ENCODE results near the gene CRADD. TPM values are rescaled to one million over a fixed set of nuclear protein-coding genes. Genes with fewer than 3 reads are reported as not detected.
A peak's percentile ranks its signal among the peaks of the same experiment; 100 is the strongest.
"Not testable (repeated sequence)": the region's sequence is repeated elsewhere in the genome, so short reads cannot be mapped to it uniquely, and the experiment has no call there.

Gene CRADD
- total RNA-seq, 1 donor from 2014 or later, result 9.3 TPM

DNA sequence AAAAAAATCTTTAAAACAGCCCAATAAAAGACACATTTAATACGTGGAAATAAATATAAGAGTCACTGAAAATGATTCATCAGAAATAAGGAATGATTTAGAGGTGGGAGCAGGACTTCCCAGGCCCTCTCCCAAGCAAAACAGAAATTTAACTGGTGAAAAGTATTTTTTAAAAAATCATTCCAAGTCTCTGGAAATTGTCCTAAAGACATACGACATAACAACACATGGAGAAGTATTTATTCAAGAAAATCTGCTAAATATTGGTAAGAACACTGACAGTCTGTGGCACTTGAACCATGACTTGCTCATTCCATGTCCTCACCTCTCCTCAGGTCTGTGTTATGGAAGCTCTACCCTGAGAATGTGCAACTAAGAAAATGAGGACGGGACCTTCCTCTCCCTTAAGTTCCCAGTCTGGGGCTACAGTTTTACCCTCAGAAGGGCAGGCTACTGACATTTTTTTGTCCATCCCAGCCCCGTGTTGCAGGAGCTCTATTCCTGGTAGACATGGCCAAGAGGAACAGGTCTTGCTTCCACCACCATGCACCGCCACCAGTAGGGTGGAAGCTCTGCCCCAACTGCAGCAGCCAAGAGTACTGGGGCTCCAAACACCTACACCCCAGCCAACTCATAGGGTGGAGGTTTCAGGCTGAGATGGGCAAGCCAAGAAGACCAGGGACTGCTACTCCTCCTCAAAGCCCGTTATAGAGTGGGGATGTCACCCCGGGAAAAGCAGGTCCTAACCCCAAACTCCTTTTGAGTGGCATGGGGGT, 193.0 kb downstream of the CRADD start:
- no peak for DNase-seq (ENCODE audit: low read depth in 2 of 2)

DNA sequence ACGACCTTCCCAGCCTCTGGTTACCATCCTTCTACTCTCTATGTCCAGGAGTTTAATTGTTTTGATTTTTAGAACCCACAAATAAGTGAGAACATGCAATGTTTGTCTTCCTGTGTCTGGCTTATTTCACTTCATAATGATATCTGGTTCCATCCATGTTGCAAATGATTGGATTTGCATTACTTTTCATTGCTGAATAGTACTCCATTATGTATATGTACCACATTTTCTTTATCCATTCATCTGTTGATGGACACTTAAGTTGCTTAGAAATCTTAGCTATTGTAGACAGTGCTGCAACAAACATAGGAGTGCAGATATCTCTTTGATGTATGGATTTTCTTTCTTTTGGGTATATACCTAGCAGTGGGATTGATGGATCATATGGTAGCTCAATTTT, 194.4 kb downstream of the CRADD start:
- DNase-seq (ENCODE audit: low read depth in 2 of 2), result not testable (repeated sequence)

DNA sequence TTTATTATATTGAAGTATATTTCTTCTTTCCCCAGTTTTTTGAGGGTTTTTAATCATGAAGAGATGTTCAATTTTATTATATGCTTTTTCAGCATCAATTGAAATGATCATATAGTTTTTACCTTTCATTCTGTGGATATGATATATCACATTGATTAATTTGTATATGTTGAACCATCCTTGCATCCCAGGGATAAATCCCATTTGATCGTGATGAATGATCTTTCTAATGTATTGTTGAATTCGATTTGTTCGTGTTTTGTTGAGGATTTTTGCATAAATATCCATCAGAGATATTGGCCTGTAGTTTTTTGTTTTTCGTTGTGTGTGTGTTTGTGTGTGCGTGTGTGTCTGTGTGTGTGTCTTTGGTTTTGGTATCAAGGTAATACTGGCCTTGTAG, 196.4 kb downstream of the CRADD start:
- no peak for DNase-seq (ENCODE audit: low read depth in 2 of 2)

DNA sequence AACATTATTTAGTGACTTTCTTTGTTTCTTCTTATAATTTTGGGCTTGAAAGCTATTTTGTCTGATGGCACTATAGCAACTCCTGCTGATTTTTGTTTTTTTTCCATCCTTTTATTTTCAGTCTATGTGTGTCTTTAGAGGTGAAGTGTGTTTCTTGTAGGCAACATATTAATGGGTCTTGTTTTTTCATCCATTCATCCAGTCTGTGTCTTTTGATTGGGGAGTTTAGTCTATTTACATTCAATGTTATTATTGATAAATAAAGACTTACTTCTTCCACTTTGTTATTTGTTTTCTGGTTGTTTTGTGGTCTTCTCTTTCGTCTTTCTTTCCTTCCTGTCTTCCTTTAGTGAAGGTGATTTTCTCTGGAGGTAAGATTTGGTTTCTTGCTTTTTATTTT, 198.0 kb downstream of the CRADD start:
- DNase-seq (ENCODE audit: low read depth in 2 of 2), result no peak

DNA sequence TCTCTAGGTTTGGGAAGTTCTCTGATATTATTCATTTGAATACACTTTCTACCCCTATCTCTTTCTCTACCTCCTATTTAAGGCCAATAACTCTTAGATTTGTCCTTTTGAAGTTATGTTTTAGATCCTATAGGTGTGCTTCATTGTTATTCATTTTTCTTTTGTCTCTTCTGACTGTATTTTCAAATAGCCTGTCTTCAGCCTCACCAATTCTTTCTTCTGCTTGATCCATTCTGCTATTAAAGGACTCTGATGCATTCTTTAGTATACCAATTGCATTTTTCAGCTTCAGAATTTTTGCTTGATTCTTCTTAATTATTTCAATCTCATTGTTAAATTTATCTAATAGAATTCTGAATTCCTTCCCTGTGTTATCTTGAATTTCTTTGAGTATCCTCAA, 199.2 kb downstream of the CRADD start:
- DNase-seq (ENCODE audit: low read depth in 2 of 2), result no peak

- no peak for DNase-seq (ENCODE audit: low read depth in 2 of 2)
Measured at GRCh38 chr12:93877446-93877845, 200.3 kb downstream of the CRADD start.

- peak in 1 of 2 donors; percentile 17 for DNase-seq (ENCODE audit: low read depth in 2 of 2)
Measured at GRCh38 chr12:93879476-93880421, 202.6 kb downstream of the CRADD start.

- DNase-seq (ENCODE audit: low read depth in 2 of 2), result no peak
Measured at GRCh38 chr12:93880853-93881522, 203.8 kb downstream of the CRADD start.

DNA sequence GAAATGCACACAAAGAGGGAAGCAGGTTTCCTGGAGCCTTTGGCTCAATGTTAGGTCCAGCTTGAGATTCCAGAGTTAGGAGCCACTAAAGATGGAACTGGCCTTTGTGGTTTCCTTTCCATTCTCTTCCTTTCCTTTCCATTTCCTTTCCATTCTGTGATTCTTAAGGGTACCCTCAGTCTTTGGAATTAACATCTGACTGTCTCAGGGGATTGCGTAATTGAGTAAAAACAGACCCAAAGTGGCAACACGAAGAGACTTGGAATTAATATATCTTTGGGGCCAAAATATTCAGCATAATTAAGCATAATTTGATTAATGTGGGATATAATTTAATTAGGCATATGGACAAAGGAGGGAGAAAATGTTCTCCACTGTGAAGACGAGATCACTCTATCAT, 205.6 kb downstream of the CRADD start:
- peak in 1 of 2 donors; percentile 15 for DNase-seq (ENCODE audit: low read depth in 2 of 2)

GRCh38 chr12:93883436-93884154, 206.4 kb downstream of the CRADD start:
- peak in 1 of 2 donors; percentile 39 for DNase-seq (ENCODE audit: low read depth in 2 of 2)

GRCh38 chr12:93884794-93885460, 207.8 kb downstream of the CRADD start:
- no peak for DNase-seq (ENCODE audit: low read depth in 2 of 2)

DNA sequence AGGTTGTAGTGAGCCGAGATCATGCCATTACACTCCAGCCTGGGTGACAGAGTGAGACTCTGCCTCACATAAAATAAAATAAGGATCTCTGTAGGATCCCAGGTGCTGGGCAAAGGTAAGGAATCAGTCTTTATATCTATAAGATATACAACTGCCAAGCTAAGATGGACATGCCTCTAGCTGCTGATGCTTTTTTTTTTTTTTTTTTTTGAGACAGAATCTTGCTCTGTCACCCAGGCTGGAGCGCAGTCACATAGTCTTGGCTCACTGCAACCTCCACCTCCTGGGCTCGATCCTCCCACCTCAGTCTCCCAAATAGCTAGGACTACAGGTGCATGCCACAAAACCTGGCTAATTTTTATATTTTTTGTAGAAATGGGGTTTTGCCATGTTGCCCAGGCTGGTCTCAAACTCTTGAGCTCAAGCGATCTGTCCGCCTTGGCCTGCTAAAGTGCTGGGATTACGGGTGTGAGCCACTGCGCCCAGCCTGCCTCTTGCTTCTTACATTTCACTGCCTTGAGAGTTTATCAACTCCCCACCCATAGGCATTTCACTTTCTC, 208.9 kb downstream of the CRADD start:
- DNase-seq (ENCODE audit: low read depth in 2 of 2), result not testable (repeated sequence)

DNA sequence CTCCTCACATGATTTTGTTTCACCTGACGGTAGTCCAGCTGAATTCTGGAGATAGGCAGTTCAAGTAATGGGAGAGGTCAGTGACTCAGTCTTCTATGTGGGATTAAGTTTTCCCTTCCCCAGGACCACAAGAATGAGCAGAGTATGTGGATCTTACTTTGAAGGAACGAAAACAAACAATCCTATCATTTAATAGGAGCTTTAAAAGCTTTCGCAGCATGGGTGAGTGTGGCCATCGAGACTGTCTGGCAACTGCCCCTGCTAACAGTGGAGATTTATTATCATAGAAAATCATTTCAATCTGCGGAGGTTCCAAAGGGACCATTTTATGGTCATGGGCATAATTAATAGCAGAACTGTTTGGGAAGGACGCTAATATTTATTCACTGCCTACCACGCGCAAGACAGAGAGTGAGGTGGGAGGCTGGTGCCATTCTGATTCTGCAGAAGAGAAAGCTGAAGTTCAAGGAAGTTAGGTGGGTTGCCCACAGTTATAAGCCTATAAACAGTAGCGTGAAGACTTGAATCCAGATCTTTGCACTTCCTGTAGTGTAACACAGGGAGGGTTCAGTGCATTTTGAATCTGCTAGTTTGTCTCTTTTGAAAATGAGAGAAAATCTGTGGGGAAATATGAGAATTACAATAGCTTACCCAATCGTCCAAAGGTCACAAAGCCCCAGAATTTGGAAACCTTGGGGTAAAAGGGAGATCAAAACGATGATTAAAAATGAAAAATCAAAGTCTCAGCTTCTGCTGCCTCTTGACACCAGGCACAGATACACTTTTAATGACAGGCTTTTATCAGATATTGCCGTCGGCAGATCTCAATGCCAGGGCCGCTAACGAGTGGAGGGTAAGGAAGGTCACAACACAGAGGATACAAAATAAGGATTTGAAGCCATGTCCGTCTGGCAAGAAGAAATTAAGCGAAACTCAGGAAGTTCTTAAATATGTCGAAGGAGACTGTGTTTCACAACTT, 209.6 kb downstream of the CRADD start:
- DNase-seq (ENCODE audit: low read depth in 2 of 2), result no peak

- no peak for DNase-seq (ENCODE audit: low read depth in 2 of 2)
Measured at GRCh38 chr12:93888964-93889363, 211.8 kb downstream of the CRADD start.

- no peak for DNase-seq (ENCODE audit: low read depth in 2 of 2)
Measured at GRCh38 chr12:93889516-93890212, 212.5 kb downstream of the CRADD start.

GRCh38 chr12:93892423-93893268, 215.5 kb downstream of the CRADD start:
- DNase-seq (ENCODE audit: low read depth in 2 of 2), result no peak

GRCh38 chr12:93894391-93895088, 217.4 kb downstream of the CRADD start:
- peak in 1 of 2 donors; percentile 49 for DNase-seq (ENCODE audit: low read depth in 2 of 2)
